GM12865 (cell line): ENCODE data around the gene CASP1.
"Not testable (repeated sequence)": the region's sequence is repeated elsewhere in the genome, so short reads cannot be mapped to it uniquely, and the experiment has no call there.

ENCODE experiments used
- DNase-seq: peaks from one replicate; pipeline ENCODE4 v3.0.0; 2010; ENCODE audit warnings: low read depth
- H3K4me3 ChIP-seq: 2 replicates; pipeline ENCODE4 v1.5.1; 2011; ENCODE audit warnings: mild to moderate bottlenecking, low read depth, low read length, control low read depth
- TF ChIP-seq, protein P1 (sequence below): IDR thresholded peaks from 2 replicates; pipeline ENCODE4 v1.5.1; 2011; ENCODE audit warnings: low read length, control low read depth, low read depth, inconsistent platforms; ENCODE audit not compliant: insufficient read depth; ENCODE audit errors: missing control alignments

CASP1 gene

DNA sequence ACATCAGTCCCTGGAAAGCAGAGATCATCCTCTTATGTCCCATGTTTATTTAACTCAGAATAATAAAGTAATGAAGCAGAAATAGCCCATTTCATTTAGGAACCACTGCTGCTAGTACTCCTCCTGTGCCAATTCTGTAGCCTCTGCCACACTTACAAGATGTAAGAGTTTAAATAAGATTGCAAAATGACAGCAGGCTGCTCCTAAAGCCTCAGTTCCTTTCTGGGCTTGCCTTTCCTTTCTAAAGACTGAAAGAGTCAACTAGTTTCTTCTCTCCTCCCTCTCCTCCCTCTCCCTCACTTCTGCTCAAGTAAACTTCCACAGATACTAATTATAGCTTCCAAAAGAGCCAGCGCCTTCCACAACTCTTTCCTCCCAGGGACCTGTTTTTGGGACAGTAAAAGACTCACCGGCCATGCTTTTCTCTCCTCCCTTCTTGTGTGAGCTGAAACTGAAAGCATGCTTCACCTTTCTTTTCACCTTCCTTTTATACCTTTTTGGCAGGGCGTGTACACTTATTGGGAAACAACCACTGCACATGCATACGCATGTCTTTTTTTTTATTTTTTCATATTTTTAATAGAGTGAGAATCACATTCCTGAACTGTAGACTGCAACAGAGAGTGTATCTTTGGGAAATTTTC is 36.3 kb upstream of the CASP1 start:
- H3K4me3 ChIP-seq: no peak overlapping the region
- DNase-seq: no peak

DNA sequence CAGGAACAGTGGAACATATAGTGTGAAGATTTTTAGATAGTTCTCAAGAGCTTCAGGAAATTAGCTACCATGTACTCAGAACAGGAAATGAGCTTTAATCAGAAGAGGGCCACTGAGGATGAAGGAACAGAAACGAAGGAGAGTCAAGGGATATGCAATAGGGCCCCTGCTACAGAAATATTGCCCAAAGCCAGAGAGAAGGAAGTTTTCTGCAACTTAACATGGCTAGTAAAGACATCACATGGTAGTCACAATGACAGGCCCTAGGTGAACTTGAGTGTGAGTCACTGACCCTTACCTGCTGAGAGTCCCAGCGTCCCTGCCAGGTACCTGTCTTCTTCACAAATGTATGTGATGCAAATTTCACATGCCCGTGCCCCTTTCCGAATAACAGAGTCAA is 35.4 kb upstream of the CASP1 start:
- H3K4me3 ChIP-seq: no peak overlapping the region
- TF ChIP-seq, protein P1, sequence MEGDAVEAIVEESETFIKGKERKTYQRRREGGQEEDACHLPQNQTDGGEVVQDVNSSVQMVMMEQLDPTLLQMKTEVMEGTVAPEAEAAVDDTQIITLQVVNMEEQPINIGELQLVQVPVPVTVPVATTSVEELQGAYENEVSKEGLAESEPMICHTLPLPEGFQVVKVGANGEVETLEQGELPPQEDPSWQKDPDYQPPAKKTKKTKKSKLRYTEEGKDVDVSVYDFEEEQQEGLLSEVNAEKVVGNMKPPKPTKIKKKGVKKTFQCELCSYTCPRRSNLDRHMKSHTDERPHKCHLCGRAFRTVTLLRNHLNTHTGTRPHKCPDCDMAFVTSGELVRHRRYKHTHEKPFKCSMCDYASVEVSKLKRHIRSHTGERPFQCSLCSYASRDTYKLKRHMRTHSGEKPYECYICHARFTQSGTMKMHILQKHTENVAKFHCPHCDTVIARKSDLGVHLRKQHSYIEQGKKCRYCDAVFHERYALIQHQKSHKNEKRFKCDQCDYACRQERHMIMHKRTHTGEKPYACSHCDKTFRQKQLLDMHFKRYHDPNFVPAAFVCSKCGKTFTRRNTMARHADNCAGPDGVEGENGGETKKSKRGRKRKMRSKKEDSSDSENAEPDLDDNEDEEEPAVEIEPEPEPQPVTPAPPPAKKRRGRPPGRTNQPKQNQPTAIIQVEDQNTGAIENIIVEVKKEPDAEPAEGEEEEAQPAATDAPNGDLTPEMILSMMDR: no peak
- no peak for DNase-seq

More for the DNA sequence above, 36.3 kb upstream of the CASP1 start:
- TF ChIP-seq, protein P1: no peak

DNA sequence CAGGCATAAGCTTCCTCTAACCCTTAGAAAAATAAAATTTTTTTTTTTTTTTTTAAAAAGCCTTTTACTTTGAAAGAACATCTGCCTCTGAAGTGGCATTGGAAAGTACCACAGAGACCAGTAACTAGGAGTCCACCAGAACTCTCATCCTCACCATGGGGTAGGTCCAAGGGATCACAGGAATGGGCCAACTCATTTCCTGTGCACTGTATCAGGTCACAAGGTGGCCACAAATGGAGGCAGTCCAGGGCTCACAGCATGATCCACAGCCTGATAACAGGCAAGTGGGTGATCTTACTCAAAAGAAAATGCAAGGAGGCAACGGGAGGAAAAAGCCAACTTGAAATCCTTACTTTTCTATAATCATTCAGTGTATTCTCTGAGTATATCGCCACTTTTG is 34.8 kb upstream of the CASP1 start:
- DNase-seq, H3K4me3 ChIP-seq: not testable (repeated sequence)

DNA sequence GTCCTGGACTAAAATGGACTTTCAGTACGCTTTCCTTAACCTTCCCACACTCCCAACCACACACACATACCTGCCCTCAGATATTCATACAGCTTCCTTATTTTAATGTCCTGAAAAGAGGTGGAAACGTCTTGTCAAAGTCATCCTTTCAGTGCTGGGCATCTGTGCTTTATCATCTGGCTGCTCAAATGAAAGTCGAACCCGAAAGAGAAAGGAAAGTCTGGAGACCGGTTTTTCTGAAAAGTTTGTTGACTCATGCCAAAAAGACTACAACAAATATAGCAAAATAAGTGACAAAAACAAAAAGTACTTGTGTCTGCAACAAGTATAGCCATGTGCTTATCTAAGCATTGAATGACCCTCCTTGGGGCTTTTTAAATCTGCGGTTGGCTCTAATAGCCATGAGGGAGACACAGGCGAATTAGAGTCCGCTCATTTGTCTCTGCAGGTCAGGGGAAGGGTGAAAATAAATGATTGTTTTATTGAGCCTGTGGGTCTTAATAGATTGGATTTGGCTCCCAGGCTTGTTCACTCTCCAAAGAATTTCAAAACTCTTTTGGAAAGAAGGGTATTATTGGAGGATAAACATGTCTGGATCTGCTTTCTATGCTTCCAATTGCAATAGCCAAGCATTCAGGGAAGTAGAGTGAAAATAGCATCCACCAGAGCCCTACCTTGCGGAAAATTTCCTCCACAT is 28.4 kb upstream of the CASP1 start:
- not testable (repeated sequence) for DNase-seq, H3K4me3 ChIP-seq

DNA sequence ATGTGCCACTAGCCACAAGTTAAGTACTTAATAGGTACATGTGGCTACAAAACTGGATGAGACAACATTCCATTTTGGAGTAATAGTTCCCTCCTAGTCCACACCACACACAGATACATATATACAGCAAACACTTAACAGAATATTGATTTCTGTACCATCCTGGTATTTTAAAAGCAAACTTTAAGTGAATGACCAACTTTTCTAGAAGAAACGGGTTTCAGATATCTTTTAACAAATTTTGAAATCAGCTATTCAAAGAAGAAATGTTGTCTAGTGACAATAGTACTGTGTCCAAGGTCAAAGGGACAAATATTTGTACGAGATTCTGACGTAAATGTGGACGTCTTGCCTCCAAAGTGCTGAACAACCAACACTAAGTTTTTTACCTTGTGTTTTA is 22.5 kb upstream of the CASP1 start:
- TF ChIP-seq, protein P1: no peak

DNA sequence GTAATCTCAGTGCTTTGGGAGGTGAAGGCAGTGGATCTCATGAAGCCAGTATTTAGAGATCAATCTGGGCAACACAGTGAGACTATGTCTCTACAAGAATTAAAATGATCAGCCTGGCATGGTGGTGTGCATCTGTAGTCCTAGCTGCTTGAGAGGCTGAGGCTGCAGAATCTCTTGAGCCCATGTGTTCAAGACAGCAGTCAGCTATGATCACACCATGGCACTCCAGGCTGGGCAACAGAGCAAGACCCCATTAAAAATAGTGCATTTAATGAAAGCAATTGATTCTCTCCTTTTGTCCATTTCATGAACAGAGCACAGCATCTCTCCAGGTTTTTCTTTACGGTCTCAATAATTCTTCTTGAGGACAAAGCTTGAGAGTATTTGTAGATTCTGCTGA is 21.5 kb upstream of the CASP1 start:
- no peak overlapping the region for H3K4me3 ChIP-seq
- no peak for DNase-seq
- TF ChIP-seq, protein P1: no peak

More for the DNA sequence above, 22.5 kb upstream of the CASP1 start:
- H3K4me3 ChIP-seq: no peak overlapping the region
- no peak for DNase-seq

DNA sequence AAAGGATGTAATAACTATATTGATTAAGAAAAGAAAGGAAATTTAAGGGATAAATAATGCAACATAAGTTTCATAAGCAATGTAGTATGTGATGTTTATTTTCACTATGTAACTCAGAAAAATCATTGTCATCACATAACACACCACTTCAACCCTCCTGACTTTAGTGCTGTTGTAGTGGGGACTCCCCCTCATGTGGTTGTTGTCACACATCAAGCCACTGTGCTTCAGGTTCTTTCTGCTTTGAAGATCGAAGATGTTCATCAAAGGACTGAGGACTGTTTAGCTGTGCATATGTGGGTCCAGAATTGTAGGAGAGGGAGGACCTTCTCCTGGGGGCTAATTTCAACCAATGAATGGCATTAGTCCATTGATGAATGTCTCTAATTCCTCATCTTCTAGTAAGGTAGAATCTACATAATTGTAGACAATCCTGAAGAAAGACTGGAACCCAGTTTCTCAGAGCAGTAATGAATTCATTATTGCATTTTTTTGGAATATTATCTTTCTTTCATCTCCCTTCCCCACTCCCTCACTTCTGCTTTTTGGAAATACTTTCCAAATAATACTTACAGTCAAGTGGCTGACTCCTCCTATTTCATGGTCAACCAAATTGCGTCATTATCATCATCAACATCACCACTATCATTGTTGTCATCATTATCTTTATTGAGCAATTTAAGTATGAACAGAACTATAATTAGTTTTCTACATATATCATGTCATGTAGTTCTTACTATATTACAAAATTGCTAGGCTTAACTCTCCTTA is 20.0 kb upstream of the CASP1 start:
- no peak overlapping the region for H3K4me3 ChIP-seq
- TF ChIP-seq, protein P1: no peak
- no peak for DNase-seq
